Stimulated activated CD4-positive, alpha-beta T cell treated with anti-CD3 and anti-CD28 coated beads, Interleukin-1b, Interleukin-23, amount 100 ng/mL, for 4 hours (primary cell): ENCODE measurements around the gene NPEPL1.
"Not testable (repeated sequence)": the region's sequence is repeated elsewhere in the genome, so short reads cannot be mapped to it uniquely, and the experiment has no call there.

Source experiments
- DNase-seq, 2 donors: peaks; one replicate each; pipeline ENCODE4 v3.0.0-alpha.2; 2020; ENCODE audit warnings: low read depth in 2 of 2

The NPEPL1 gene

DNA sequence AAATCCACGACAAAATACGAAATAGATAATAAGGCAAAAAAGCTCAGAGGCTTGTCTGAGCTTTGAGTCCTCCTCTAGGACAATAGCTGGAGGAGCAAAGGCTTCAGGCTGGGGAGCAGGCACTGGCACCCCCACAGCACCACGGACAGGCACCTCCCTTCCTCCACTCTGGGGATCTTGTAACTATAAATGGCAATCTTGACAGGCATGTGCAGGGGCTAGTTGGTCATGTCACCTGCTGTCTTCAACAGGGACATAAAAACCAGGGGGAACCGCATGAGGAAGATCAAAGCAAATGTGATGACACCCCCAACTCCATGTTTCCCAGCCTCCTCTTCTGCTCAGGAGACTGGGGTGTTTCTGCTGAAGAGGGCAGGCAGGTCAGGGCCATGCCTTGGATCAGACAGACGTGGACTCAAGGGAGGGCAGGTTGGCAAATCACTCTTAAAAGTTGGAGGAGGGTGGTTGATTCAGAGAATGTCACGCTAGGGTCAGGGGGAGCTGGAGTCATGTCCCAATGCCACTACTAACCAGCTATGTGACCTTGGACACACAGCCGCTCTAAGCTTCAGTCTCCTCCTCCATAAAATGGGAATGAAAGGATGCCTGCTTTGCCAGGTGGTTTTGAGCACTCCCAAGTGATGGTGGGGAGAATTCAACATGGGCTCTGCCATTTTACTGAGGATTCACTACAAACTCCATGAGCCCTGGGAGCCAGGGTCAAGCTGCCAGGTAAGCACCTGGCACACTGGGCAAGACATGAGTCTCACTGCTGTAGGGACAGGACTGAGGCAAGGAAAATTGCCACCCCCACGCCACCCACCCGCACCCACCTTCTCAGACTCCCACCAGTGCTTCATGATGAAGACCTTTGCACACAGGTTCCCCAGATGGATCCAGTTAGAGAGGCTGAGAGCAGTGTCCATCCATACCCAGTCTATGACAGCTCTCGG lies 48.0 kb downstream of the NPEPL1 start:
- no peak for DNase-seq

DNA sequence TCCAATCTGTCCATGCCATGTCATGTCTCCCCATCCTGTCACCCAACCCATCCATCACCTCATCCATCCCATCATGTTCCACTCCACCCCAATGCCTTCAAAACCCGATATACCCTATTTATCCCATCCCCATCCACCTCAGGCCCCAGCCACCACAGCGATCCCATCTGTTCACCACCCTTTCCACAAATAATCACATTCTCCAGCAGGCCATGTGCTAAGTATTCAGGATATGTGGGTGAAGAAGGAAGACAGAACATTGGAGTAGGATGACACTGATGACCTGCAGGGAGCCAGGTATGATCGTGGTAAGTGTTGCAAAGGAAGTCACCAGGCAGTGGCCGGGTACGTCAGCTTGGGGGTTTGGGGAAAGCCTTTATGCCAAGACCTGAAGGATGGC lies 48.8 kb downstream of the NPEPL1 start:
- DNase-seq, result no peak

DNA sequence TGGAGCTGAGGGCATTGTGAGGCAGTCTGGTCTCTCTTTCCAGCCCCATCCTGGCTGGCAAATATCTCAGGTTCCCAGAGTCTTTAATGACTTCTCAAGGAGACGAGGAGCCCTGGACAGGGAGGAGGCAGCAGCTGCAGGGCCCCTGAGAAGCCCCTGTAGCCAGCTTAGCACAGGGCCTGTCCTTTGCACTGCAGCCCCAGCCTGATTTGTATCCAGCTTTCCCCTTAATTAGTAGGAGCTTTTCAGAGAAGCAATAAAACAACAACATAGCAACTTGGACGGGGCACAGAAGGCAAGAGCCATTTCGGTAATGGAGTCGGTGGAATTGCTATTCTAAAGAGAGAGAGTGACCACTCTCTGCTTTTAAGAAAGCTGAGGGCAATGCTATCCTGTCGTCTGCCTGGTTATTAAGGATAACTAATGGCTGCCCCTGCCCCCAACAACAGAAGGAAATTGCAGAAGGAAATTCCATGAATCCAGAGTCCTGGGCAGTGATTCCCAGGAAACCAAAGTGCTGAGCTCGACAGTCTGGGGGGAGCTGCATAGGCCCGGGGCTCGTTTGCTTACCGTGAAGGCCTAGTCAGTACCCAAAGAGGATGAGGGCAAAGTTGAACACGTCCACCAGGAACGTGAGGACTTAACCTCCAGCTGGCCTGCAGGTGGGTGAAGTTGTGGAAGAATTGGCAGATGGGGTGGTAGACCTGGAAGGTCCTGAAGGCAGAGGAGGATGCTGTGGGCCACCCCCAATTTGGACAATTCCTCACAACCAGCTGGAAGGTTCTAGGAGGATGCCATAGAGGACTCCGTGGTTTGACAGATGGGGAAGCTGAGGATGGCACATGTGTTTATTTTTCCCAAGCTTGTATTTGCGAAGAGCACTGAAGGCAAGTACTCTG lies 50.3 kb downstream of the NPEPL1 start:
- DNase-seq, result no peak

DNA sequence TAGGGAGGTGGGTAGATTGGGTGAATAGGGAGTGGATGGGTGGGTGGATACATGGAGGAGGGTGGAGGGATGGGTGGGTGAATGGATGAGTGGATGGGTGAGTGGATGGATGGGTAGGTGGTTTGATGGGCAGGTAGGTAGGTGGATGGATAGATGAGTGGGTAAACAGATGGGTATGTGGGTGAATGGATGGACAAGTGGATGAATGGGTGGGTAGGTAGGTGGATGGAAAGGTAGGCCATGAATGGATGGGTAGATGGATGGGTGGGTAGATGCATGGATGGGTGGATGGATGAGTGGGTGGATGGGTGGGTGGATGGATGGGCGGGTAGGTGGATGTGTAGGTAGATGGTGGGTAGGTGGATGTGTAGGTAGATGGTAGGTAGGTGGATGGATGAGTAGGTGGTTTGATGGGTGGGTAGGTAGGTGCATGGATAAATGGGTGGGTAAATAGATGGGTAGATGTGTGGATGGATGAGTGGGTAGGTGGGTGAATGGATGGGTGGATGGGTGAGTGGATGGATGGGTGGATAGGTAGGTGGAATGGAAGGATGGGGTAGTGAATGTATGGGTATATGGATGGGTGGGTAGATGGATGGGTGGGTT lies 51.4 kb downstream of the NPEPL1 start:
- no peak for DNase-seq

DNA sequence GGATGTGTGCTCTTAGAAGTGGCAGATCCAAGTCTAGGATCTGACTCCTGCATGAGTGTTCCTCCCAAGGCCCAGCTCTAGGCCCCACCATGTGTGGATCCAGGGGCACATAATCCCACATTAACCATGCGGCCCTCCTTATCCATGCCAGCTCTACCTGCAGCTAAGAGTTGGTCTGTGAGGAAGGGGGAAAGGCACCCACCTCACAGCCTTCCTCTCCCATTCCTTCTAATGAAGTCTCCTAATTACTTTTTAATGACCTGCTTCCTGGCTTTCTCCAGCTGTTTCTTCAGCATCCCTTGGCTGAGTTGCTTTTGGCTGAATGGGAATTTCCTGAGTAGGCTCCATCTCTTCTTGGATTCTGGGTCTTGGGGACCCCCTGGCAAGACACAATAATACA lies 52.2 kb downstream of the NPEPL1 start:
- no peak for DNase-seq

DNA sequence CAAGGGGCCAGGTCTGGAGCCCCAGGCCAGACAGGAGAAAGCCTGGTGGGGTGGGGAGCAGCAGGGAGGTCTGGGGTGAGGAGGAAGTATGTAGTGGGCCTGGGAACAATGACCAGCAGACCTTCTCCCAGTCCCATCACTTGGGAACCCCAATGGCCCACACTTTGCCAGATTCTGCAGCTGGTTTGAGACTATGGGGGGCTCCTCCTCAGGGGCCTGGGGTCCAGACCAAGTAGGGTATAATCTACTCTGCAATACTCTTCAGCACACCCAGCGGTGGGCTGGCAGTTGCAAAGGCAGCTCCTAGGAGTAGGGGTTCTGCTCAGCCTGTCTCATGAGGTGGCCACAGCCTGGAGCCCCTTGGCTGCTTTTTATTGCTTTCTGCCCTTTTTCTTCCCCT lies 52.8 kb downstream of the NPEPL1 start:
- DNase-seq, result no peak

DNA sequence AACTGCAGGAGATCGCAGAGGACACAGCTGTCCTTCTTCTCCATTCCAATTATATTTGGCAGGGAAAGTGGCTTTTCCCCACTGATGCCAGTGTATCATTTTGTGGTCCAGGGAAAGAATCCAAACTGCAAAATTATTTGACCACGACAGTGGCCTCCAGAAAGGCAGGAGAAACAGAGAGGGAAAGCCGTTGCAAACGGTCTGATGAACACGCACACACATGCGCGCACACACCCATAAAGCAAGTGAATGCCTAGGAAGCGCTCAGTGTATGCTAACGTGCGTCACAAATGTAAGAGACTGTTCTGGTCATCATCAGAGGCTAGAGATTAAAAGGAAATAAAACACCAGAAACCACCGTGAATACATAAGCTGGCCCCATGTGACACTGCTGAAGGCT lies 54.0 kb downstream of the NPEPL1 start:
- DNase-seq, result no peak

DNA sequence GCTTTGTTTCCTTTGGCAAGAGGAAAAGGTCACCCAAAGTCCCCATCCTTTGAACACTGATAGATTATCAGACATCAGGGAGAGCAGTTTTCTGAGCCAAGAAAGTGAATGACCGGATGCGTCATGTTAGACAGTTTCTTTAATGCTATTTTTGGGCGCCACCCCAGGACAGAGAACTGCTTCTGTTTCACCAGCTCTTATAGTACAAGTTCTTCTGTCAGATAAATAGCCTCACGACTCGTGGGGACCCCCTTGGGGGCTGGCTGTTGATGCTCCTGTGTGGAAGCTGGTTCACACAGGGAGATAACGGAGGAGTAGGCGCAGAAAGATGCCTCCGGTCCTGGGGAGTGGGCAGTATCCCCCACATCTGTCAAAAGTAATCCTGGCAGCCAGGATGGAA lies 54.6 kb downstream of the NPEPL1 start:
- DNase-seq, result no peak

DNA sequence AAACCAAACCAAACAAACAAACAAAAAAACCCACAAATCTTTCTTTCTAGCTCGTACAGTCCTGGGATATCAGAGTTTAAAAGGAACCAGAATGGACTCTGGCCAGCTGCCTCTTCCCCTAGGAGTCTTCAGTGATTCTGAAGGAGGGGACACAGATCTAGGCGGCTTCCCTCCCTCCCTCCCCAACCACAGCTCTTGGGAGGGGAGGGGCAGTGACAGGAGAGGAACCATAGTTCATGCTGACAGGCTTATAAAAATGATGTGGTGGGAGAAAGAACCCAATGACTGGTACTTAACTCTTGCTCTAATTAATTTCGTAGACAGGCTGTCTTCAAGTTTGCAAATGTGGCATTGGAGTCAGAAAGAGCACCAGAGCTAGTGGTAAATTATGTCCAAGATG lies 56.0 kb downstream of the NPEPL1 start:
- DNase-seq, result no peak

DNA sequence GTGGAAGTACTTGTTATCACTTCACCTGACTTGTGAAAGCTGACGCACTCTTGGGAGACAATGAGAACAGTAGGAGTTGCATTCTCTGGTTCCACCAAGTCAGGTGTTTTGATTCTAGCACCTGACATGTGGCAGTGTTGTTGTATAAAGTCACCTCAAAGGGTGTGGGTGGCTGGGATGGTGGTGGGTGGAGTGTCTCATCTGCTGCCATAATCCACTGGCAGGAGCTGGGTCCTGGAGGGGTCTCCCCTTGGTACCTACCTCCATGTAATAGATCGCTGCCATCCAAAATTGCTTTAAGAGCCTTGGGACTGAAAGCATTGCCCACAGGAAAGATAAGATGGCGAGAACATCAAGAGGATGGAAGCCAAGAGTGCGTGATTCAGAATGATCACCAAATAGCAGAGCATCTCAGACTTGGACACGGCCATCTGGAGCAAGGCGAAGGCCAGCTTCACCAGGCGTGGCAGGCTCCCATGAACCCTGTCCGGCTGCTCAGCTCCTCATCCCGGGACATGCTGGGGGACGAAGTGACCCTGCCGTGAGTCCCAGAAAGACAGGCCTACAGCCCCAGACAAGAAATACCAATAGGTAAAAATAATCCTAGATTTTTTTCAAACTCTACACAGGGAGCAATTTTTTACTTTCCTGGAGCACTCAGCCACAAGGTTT lies 56.6 kb downstream of the NPEPL1 start:
- no peak for DNase-seq

DNA sequence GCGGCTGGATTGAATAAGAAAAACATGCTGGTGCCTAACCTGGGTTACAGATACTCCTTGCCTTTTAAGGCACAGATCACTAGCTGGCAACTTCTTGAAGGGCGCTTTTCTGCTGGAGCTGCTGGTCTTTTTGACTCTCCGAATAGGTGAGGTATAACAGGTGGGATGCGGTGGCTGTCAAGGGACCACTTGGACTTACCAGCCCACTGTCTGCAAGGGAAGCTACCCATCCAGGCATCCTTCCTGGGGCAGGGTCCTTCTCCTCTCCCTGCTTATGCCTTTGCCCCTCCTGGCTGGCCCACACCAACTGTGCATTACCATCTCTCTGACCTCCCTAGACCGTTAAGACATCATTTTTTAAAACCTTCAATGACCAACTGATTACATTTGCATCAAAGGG lies 57.4 kb downstream of the NPEPL1 start:
- no peak for DNase-seq

DNA sequence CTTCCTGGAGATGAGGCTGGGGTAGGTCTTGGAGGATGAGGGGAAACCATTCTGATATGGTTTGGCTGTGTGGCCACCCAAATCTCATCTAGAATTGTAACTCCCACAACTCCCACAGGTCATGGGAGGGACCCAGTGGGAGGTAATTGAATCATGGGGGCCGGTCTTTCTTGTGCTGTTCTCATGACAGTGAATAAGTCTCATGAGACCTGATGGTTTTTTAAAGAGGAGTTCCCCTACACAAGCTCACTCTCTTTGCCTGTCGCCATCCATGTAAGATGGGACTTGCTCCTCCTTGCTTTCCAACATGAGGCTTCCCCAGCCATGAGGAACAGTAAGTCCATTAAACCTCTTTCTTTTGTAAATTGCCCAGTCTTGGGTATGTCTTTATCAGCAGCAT lies 58.1 kb downstream of the NPEPL1 start:
- not testable (repeated sequence) for DNase-seq

DNA sequence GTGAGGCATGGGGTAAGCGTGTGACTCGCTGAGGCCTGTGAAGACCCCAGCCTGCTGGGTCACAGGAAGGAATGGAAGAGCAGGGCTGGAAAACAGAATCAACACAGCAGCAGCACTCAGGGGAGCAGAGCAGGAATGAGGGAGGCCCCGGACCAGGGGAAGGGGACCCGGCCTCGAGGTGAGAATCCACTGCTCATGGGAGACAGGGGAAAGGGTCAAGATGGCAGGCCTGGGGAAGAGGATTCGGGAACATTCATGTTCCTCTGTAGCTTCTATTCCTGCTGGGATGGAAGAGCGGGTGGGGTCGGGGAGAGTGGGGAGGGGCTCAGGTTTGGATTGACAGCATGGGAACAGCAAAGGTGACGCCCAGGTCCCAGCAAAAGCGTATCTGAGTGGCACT lies 59.4 kb downstream of the NPEPL1 start:
- no peak for DNase-seq

DNA sequence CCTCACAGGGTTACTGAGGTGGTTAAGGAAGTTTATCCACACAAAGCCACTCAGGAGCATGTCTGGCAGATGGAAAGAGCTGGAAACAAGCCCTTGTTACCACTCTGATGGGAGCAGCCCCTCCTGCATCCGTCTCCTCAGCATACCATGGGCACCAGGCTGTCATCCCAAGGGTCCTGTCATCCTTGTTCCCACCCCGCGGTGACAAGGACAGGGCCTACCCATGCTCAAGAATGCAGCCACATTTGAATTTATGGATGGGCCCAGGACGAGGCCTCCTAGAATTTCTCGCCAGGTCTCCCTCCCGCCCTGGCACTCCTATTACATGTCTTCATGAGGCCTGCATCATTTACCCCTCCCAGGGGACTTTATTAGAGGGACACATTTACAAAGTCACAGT lies 60.0 kb downstream of the NPEPL1 start:
- DNase-seq, result no peak

DNA sequence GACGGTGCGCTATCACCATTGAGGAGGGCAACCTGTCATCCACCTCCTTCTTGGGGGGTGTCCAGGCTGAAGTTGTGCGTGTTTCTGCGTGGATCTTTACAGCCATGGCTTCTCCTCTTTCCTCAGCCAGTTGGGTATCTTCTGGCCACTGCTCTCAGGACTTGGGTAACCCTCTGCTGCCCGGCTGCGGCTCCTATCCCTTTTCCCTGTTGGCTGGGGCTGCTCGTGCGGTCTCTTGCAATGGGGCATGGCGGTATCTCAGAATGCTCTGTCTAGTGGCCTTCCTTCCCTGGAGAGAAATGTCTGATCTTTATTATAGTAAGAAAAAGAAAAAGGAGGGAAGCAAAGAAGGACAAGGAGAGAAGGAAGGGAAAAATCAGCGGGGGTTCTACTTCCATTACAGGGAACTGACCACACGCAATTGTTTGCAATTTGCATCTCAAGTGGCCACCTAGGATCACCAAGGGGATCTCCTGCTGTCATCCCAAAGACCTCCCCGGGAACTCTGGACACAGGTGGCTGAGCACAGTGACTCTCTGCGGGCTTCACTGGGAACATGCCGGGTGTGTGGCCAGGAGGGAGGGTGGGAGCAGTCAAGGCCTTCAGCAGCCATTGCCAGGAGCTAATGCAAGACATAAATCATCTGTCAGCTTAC lies 60.8 kb downstream of the NPEPL1 start:
- no peak for DNase-seq

DNA sequence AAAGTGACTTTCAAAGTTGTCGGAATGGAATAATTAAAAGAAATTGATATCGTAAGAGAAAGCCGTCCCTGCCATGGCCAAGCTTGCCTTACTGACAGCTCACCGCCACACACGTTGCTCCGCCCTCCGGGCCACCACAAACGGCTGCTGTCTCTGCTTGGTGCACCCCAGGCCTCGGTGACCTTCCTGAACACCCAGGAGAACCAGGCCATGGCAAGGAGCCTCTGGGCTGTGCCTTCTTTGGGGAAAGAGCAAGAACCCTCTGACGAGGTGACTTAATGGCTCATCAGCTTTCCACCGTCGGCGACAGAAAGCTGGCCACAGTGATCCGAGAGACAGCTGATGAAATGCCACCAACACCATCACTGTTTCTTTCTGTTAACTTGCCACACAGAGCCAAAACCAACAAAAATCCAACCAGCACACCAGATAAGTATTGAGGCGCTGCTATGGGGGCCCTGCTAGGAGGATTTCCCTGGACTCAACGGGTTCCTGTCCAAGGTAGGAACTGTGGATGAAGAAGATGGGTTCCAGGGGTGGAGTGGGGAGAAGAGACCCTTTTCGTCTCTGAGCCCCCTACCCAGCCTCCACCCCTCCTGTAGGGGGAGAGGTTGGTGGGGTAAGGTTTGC lies 61.4 kb downstream of the NPEPL1 start:
- no peak for DNase-seq

DNA sequence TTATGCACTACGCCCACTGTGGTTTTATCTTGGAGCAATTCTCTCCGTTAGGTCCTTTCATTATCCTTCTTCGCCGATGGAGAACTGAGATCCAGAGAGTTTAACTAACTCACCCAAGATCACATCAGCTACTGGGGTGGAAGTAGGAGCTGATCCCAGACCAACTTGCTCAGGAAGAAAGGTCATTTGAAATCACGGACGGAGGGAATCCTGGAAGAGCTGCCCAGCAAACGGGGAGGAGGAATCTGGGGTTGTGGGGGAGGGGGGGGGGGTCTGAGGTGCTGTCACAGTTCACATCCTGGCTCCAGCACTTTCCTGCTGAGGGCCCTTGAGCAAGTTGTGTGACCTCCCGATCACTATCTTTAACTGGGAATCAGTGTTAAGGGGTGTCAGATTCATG lies 62.0 kb downstream of the NPEPL1 start:
- DNase-seq, result no peak

DNA sequence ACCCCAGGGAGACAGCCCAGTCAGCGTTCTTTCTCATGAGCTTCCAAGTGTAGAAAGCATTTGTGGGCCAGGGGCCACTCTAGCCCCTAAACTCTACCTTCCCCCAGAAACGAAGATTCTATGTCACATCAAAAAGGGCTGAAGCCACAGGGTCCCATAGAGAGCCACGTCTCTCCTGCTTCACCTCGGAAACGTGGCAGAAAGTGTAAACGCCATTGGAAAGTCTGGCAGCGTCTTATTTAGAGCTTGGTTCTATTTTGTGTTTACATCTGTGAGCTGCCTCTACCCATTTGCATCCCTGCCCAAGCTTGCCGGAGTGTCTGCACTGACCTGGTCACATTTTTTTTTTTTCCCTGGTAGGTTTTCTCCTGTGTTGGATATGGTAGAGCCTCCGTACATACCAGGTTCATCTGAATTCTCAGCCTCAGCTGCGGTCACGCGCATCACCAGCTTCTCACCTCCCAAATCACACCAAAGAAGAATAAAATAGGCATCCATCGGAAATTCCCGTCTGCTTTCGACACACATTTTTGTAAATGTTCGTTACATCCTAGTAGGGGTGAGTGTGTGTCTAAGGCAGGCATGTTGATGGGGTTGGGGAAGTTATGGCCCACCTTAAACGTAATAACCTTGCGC lies 62.6 kb downstream of the NPEPL1 start:
- no peak for DNase-seq

DNA sequence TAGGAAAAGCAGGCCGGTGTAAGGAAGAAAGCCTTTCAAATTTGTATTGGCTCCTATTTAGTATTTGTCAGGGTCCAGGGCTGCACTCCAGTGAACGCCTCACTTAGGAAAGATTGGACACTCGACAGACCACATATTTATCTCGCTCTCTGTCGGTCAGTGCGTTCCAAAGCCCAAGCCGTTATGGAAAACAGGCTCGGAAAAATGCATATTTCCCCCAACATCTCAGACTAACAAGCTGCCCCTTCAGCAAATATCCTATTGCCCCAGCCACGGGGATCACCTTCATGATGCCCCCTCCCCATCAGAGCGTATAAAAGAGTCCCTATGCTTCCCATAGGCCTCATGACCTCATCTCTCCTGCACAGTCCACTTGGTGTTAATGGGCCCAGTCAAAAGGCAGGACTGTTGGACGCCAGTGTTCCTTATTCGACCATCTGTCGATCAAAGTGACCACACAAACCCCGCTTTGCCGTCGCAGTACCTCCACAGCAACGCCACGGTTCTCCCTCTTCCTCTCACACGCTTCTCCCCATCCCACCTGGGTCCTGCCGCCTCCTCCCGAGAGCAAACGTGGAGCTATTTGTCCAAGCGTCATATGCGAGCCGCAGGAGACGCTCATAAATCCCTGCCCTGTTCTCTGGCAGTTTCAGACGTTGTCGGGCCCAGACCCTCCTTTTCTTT lies 63.3 kb downstream of the NPEPL1 start:
- DNase-seq, result no peak

DNA sequence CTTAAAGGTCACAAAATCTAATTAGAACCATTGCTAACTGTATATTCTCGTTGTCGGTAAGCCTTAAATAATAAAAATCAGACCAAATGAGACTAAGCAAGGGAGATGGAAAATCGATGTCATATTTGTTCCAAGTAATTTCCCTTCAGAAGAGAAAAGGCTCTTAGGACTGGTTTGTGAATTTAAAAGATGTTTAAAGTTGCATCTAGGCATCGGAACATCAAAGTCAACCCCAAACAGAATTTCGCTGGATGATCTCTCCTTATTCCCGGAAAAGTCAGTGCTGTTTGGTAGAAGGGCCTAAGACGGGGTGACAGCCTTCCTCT lies 63.8 kb downstream of the NPEPL1 start:
- DNase-seq, result no peak
